ENCODE measurements around the gene BPI. TPM values are rescaled to one million over a fixed set of nuclear protein-coding genes. Genes with fewer than 3 reads are reported as not detected.

The BPI gene
- total RNA-seq, 1 experiment from 2014 or later: not detected

- TF ChIP-seq CTCF (IDR thresholded peaks at IDR 0.05 in 2 of 3, conservative IDR thresholded peaks at IDR 0.05 in 1 of 3; ENCODE audit: borderline replicate concordance in 1 of 3, insufficient read depth in 1 of 3, low read depth in 2 of 3, low read length in 2 of 3) (no peak), RAD21 (IDR thresholded peaks at IDR 0.05; ENCODE audit: low read depth) (no peak)
Observed at GRCh38 chr20:38307371-38308046, 3.6 kb downstream of the BPI start (continued).

DNA sequence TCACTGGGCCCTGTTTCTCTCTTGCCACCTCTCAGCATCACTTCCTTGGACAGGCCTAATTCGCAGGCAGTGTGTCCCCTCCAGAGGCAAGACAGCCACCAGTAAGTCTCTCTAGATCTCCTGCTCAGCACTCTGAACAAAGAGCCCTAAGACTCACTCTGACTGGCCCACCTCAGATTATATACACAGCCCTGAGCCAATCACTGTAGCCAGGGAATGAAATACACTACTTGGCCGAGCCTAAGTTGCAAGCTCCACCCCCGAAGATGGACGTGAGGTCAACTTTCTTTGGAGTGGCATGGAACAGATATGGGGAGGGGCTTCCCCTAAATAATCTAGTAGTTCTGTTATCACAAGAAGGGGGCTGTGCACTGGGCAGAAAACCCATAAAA, 4.1 kb downstream of the BPI start:
- TF ChIP-seq YY1 (IDR thresholded peaks at IDR 0.05; ENCODE audit: extremely low read depth, insufficient replicate concordance, low read depth, low read length) (no peak), EZH2phosphoT487 (IDR thresholded peaks at IDR 0.05; ENCODE audit: borderline replicate concordance) (no peak), ATF3 (IDR thresholded peaks at IDR 0.05) (no peak), EZH2 (IDR thresholded peaks at IDR 0.05) (no peak), ZFX (IDR thresholded peaks at IDR 0.05) (no peak), EGR1 (IDR thresholded peaks at IDR 0.05; ENCODE audit: low read depth) (no peak), SP1 (IDR thresholded peaks at IDR 0.05; ENCODE audit: low read depth) (no peak), ELF1 (IDR thresholded peaks at IDR 0.05; ENCODE audit: borderline replicate concordance, low read depth) (no peak), POLR2AphosphoS5 (IDR thresholded peaks at IDR 0.05; ENCODE audit: low read depth, low read length) (no peak), POLR2A (IDR thresholded peaks at IDR 0.05; ENCODE audit: borderline replicate concordance, extremely low read depth, insufficient read depth, insufficient read length) (no peak)
- no peak overlapping the region for H3K4me3 ChIP-seq (replicated peaks in 1 of 2; ENCODE audit: low read depth in 1 of 2, low read length in 2 of 2)

More for the DNA sequence above, 4.1 kb downstream of the BPI start:
- BruUV-seq (replicated peaks): no TSS peak
- Histone ChIP-seq H4K20me1 (ENCODE audit: insufficient read depth) (no peaks in the 10 kb centered on the region), H3K27ac (ENCODE audit: low read depth, low read length) (no peak overlapping the region), H3K36me3 (ENCODE audit: control insufficient read depth in 1 of 2, insufficient read depth in 2 of 2, low read length in 2 of 2) (no peaks in the 10 kb centered on the region), H3K9ac (ENCODE audit: low read length) (no peak overlapping the region), H2AFZ (ENCODE audit: low read depth, low read length, poor library complexity, severe bottlenecking) (no peak overlapping the region), H3K4me1 (ENCODE audit: control insufficient read depth in 1 of 2, insufficient read depth in 2 of 2, low read length in 2 of 2) (no peaks in the 10 kb centered on the region), H3K9me2 (ENCODE audit: insufficient read depth) (no peaks in the 10 kb centered on the region), H3K9me3 (ENCODE audit: control insufficient read depth in 1 of 2, insufficient read depth in 1 of 2, low read depth in 1 of 2, low read length in 2 of 2) (peaks cover 0 to 5% of the 10 kb centered on the region in 2 experiments; a peak in 1 of 4 replicates), H3K27me3 (ENCODE audit: insufficient read depth, low read length) (0 out of 2 replicates have a peak, but pooled peaks cover 10% of the 10 kb centered on the region), H3K4me2 (ENCODE audit: low read length) (no peak overlapping the region), H3K79me2 (ENCODE audit: insufficient read depth, low read length) (no peaks in the 10 kb centered on the region)
- CTCF ChIA-PET: no interaction called here
- DNase-seq (ENCODE audit: low read depth, low spot score): no peak
- intact Hi-C loops (cut with micrococcal nuclease): loop anchor here (5.0 kb wide), 1 partner anchor 251 kb away; no protein-coding TSS in a partner anchor
- RAD21 ChIA-PET (ENCODE audit: low non-redundant PET in 1 of 2, low total read pairs in 2 of 2, uncharacterized antibody in 2 of 2, unreplicated experiment in 2 of 2): no interaction called here
- no peak for ATAC-seq
- POLR2A ChIA-PET: no interaction called here
